CD4-positive, alpha-beta T cell treated with Interleukin-6 for 4 hours (primary cell): Measurements from ENCODE around the gene CFAP97.
"Not testable (repeated sequence)": the region's sequence is repeated elsewhere in the genome, so short reads cannot be mapped to it uniquely, and the experiment has no call there.

ENCODE experiments used
- DNase-seq: peaks from one replicate; pipeline ENCODE4 v3.0.0-alpha.2; 2020; ENCODE audit warnings: mixed read lengths

Gene CFAP97

GRCh38 chr4:185203486-185204237, at the start of gene CFAP97:
Gene CFAP97, minus strand, starts transcription at chr4:185204000. Its CDS starts 12,804 bp downstream, at chr4:185191196.
- DNase-seq: peak; percentile 90

GRCh38 chr4:185249105-185249504, 45.3 kb upstream of the CFAP97 start:
- no peak for DNase-seq

- no peak for DNase-seq
Measured at GRCh38 chr4:185248393-185249039, 44.7 kb upstream of the CFAP97 start.

- DNase-seq: no peak
Measured at GRCh38 chr4:185247151-185247550, 43.4 kb upstream of the CFAP97 start.

GRCh38 chr4:185246453-185246852, 42.7 kb upstream of the CFAP97 start:
- DNase-seq: no peak

GRCh38 chr4:185244763-185245162, 41.0 kb upstream of the CFAP97 start:
- no peak for DNase-seq

GRCh38 chr4:185243879-185244278, 40.1 kb upstream of the CFAP97 start:
- no peak for DNase-seq

- no peak for DNase-seq
Measured at GRCh38 chr4:185242749-185243533, 39.1 kb upstream of the CFAP97 start.

- DNase-seq: not testable (repeated sequence)
Measured at GRCh38 chr4:185240486-185240885, 36.7 kb upstream of the CFAP97 start.

- no peak for DNase-seq
Measured at GRCh38 chr4:185238750-185239149, 35.0 kb upstream of the CFAP97 start.

GRCh38 chr4:185238215-185238681, 34.4 kb upstream of the CFAP97 start:
- DNase-seq: no peak

GRCh38 chr4:185237175-185237574, 33.4 kb upstream of the CFAP97 start:
- DNase-seq: no peak

- no peak for DNase-seq
Measured at GRCh38 chr4:185235843-185236503, 32.2 kb upstream of the CFAP97 start.

GRCh38 chr4:185235119-185235842, 31.5 kb upstream of the CFAP97 start:
- DNase-seq: no peak

- no peak for DNase-seq
Measured at GRCh38 chr4:185232370-185232769, 28.6 kb upstream of the CFAP97 start.

GRCh38 chr4:185229021-185229818, 25.4 kb upstream of the CFAP97 start:
- DNase-seq: no peak

- no peak for DNase-seq
Measured at GRCh38 chr4:185227713-185228278, 24.0 kb upstream of the CFAP97 start.

GRCh38 chr4:185227131-185227551, 23.3 kb upstream of the CFAP97 start:
- DNase-seq: no peak

- no peak for DNase-seq
Measured at GRCh38 chr4:185225940-185226339, 22.1 kb upstream of the CFAP97 start.

GRCh38 chr4:185224597-185224996, 20.8 kb upstream of the CFAP97 start:
- DNase-seq: no peak

GRCh38 chr4:185222598-185222997, 18.8 kb upstream of the CFAP97 start:
- no peak for DNase-seq
